Karpas-422 (cell line): Measurements from ENCODE around the gene WNK2. TPM values are rescaled to one million over a fixed set of nuclear protein-coding genes. Genes with fewer than 3 reads are reported as not detected.
A peak's percentile ranks its signal among the peaks of the same experiment; 100 is the strongest.

Source experiments
- DNase-seq: peaks from one replicate; pipeline ENCODE4 v3.0.0-alpha.2; 2015
- H2AFZ ChIP-seq: fragments of 200-600 bp; sonication (generic); 2 replicates; pipeline ENCODE4 v1.6.1; 2014; ENCODE audit warnings: antibody characterized with exemption, low read length, mixed read lengths
- H3K27ac ChIP-seq: fragments of 200-600 bp; sonication (generic); 2 replicates; pipeline ENCODE4 v1.5.1; 2014; ENCODE audit warnings: mild to moderate bottlenecking, low read length, moderate library complexity
- H3K27me3 ChIP-seq: fragments of 200-600 bp; sonication (generic); 2 replicates; pipeline ENCODE4 v1.6.1; 2014; ENCODE audit warnings: low read length, mixed read lengths
- H3K36me3 ChIP-seq: fragments of 200-600 bp; sonication (generic); 2 replicates; pipeline ENCODE4 v1.6.1; 2014; ENCODE audit warnings: low read length, mixed read lengths; ENCODE audit not compliant: insufficient read depth
- H3K4me1 ChIP-seq: fragments of 200-600 bp; sonication (generic); 2 replicates; pipeline ENCODE4 v1.6.1; 2014; ENCODE audit warnings: mild to moderate bottlenecking, low read length, mixed read lengths
- H3K4me2 ChIP-seq: fragments of 200-600 bp; sonication (generic); 2 replicates; pipeline ENCODE4 v1.6.1; 2014; ENCODE audit warnings: low read length, low read depth, mild to moderate bottlenecking; ENCODE audit not compliant: poor library complexity, severe bottlenecking
- H3K4me3 ChIP-seq: fragments of 200-600 bp; sonication (generic); 2 replicates; pipeline ENCODE4 v1.5.1; 2014; ENCODE audit warnings: mild to moderate bottlenecking, antibody characterized with exemption, low read length, mixed read lengths
- H3K79me2 ChIP-seq: fragments of 200-600 bp; sonication (generic); 2 replicates; pipeline ENCODE4 v1.6.1; 2014; ENCODE audit warnings: mild to moderate bottlenecking, low read length, mixed read lengths
- H3K9ac ChIP-seq: fragments of 200-600 bp; sonication (generic); 2 replicates; pipeline ENCODE4 v1.6.0; 2014; ENCODE audit warnings: low read length
- H3K9me2 ChIP-seq: fragments of 200-600 bp; sonication (generic), shearing (Covaris generic); replicated peaks from 2 replicates; pipeline ENCODE4 v1.6.0; 2014; ENCODE audit warnings: mild to moderate bottlenecking, low read length, moderate library complexity; ENCODE audit not compliant: insufficient read depth
- H3K9me3 ChIP-seq: fragments of 300-700, 200-600 bp; sonication (generic); 2 replicates; pipeline ENCODE4 v1.6.1; 2014; ENCODE audit warnings: low read length, mixed read lengths
- H4K20me1 ChIP-seq: fragments of 200-600 bp; sonication (generic); 2 replicates; pipeline ENCODE4 v1.6.1; 2014; ENCODE audit warnings: mild to moderate bottlenecking, antibody characterized with exemption, low read length, low read depth; ENCODE audit not compliant: insufficient read depth
- total RNA-seq: library from RNA; depleted of rRNA; stranded (reverse); fragments of >200 nt; shearing (Covaris generic); gene quantifications from 2 replicates; pipeline ENCODE4 v1.2.3, GENCODE V29; 2014; ENCODE audit warnings: low replicate concordance; rRNA removed

WNK2 gene
- total RNA-seq, result not detected in 2 replicates

DNA sequence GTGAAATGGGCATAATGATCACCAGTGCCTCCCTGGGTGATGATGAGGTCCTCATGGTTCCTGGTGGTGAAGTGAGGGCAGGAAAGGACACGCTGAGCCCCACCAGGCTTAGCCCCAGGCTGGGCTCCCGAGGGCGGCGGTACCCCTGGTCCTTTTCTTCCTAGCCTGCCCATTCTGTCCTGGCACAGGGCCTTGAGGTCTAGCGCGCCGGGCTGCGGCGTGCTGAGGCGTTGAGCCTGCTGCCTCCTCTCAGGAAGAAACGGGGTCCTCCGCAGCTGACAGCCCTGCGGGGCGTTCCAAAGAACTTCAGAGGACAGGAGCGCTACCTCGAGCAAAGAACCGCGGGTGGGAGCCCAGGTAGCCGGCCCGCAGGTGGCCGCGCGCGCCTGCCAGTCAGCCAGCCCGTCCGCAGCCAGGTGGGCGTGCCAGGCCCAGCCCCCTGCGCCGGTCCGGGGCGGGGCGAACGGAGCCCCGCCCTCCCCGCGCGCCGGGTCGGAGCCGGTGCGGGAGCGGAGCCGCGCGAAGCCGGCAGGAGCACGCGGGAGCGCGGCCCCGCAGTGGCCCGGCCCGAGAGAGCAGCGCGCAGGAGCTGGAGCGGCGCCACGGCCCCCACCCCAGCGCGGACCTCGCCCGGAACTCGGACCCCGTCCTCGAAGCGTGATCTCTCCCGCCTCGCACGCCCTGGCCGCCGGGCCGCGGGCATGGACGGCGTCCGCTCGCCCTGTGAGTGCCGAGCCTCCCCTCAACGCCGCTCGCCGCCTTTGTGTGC is at the start of gene WNK2:
Gene WNK2 (plus strand): TSS at position 477 of the 769 bp plus-strand sequence. CDS start 791 bp downstream, outside the sequence.
- Histone ChIP-seq H3K27ac (no peak within 1 kb of the TSS), H3K27me3 (no peaks in the 10 kb centered on the region), H3K9ac (no peak within 1 kb of the TSS), H3K9me3 (no peaks in the 10 kb centered on the region), H3K4me3 (no peak within 1 kb of the TSS), H2AFZ (no peak within 1 kb of the TSS), H3K9me2 (no peaks in the 10 kb centered on the region), H3K79me2 (no peaks in the 10 kb centered on the region), H4K20me1 (no peaks in the 10 kb centered on the region), H3K36me3 (no peaks in the 10 kb centered on the region), H3K4me2 (no peak within 1 kb of the TSS), H3K4me1 (no peaks in the 10 kb centered on the region)
- DNase-seq, result no peak

DNA sequence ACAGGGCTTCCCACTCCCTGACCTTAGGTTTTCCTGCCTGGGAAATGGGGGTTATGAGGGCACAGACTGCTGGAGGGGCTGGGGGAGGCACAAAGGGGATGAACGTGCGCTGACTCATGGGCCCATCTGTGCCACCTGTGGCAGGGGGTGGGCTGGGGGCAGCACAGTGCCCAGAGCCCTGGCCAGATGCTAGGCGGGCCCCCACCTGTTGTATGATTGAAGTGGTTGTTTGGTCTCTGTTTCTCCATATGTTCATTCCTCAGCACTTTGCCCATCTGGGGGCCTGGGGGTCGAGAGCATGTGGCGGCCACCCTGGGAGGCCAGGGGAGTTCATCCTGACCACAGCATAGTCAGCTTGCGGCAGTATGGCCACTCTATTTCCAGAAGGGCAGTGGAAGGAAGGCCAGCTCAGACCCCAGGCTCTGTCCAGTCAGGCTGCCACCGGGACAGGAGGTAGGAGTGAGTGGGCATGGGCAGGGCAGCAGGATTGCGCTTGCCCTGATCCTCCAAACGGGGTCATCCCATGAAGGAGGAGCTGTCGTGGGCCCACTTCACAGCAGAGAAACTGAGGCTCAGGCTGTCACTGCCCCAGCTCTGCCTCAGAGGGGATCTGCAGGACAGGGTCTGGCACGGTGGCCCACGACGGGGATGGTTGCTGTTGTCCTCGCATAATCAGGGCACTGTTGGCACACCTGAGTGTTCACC is 49.0 kb upstream of the WNK2 start:
- no peaks in the 10 kb centered on the region for H3K79me2 ChIP-seq
- H2AFZ ChIP-seq, result peak overlapping the region; percentile 77; the same call in 1 of the 2 replicates
- H3K36me3 ChIP-seq, result no peaks in the 10 kb centered on the region
- H3K9me3 ChIP-seq, result no peaks in the 10 kb centered on the region
- peak overlapping the region; percentile 91 for H3K4me2 ChIP-seq
- peaks cover 58% of the 10 kb centered on the region for H3K4me1 ChIP-seq
- peaks cover 6% of the 10 kb centered on the region; the same call in 1 of the 2 replicates for H4K20me1 ChIP-seq
- H3K27me3 ChIP-seq, result no peaks in the 10 kb centered on the region
- peak overlapping the region; percentile 79 for H3K4me3 ChIP-seq
- H3K9me2 ChIP-seq, result no peaks in the 10 kb centered on the region
- DNase-seq, result no peak
- H3K9ac ChIP-seq, result peak overlapping the region; percentile 73
- H3K27ac ChIP-seq, result no peak overlapping the region

DNA sequence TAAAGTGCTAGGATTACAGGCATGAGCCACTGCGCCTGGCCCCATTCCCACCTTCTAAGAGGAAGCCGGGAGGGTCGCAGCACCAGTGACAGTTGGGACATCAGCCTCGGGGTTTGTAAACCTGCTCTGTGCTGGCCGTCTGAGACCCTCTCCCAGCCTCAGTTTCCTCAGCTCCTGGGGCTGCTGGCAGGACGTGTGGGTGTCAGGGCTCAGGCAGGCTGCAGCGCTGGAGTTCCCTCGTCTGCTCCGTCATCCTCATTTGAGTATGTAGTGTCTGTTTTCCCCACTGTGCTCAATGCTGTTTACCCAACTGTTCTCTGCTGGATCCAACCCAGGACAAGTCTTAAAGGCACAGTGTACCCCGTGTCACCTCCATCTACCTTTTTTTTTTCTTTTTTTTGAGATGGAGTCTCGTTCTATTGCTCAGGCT is 47.9 kb upstream of the WNK2 start:
- no peaks in the 10 kb centered on the region for H3K9me2 ChIP-seq
- DNase-seq, result no peak
- H3K4me1 ChIP-seq, result peaks cover 65% of the 10 kb centered on the region
- peaks cover 6% of the 10 kb centered on the region; the same call in 1 of the 2 replicates for H4K20me1 ChIP-seq
- H3K4me3 ChIP-seq, result no peak overlapping the region
- H3K79me2 ChIP-seq, result no peaks in the 10 kb centered on the region
- no peak overlapping the region for H3K27ac ChIP-seq
- H2AFZ ChIP-seq, result no peak overlapping the region
- no peak overlapping the region for H3K9ac ChIP-seq
- no peaks in the 10 kb centered on the region for H3K36me3 ChIP-seq
- no peaks in the 10 kb centered on the region for H3K9me3 ChIP-seq
- no peak overlapping the region for H3K4me2 ChIP-seq
- no peaks in the 10 kb centered on the region for H3K27me3 ChIP-seq

DNA sequence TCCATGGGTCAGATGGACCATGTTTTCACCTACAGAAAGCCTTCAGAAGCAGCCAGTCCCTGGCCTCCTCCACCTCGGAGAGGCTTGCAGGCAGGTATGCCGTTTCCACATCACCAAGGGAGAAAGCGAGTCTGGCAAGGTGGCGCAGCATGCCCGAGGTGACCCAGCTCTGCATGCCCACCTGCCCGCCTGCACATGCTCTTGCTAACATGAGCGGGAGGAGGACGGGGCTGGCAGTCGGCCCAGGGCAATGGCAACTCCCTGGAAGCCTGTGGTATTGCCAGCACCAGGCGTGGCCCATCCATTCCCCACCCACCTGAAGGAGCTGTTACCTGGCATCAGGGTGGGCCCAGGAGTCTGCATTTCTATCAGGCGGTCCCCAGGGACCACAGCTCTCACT is 46.6 kb upstream of the WNK2 start:
- Histone ChIP-seq H3K4me1 (peaks cover 65% of the 10 kb centered on the region), H2AFZ (no peak overlapping the region), H3K9ac (peak overlapping the region; percentile 61), H3K36me3 (no peaks in the 10 kb centered on the region), H4K20me1 (0 out of 2 replicates have a peak, but pooled peaks cover 3% of the 10 kb centered on the region), H3K9me3 (no peaks in the 10 kb centered on the region), H3K27ac (peak overlapping the region; percentile 89), H3K27me3 (no peaks in the 10 kb centered on the region), H3K79me2 (no peaks in the 10 kb centered on the region), H3K9me2 (no peaks in the 10 kb centered on the region), H3K4me3 (no peak overlapping the region; the same call in 1 of the 2 replicates), H3K4me2 (peak overlapping the region; percentile 53)
- DNase-seq, result no peak

DNA sequence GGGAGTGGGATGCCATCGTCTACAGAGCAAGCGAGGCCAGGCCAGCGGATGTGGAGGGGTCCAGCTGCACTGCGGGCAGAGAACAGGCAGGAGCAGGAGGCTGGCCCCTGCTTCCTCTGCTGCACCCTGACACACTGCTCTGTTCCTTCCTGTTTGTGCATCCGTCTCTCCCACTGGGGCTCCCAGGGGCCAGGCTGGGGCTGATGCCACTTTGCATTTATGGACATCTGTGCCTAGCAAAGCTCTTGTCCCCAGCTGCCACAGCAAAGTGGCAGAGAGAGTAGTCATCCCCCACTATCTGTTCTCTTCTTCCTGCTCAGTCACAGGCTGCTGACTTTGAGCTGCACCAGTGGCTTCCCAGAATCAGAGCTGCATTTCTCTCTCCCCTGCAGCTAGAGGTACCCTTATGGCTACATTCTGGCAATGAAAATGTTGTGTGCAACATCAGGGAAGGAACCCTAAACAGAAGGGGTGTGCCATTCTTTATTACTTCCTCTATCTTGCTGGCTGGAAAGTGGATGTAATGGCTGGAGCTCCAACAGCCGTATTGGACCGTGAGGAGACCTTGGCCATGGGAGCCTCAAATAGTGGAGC is 45.7 kb upstream of the WNK2 start:
- peak overlapping the region; percentile 61; the same call in 1 of the 2 replicates for H3K9ac ChIP-seq
- peak overlapping the region; percentile 53 for H3K4me2 ChIP-seq
- no peaks in the 10 kb centered on the region for H3K36me3 ChIP-seq
- no peaks in the 10 kb centered on the region for H3K9me3 ChIP-seq
- DNase-seq, result peak; percentile 91
- H4K20me1 ChIP-seq, result no peaks in the 10 kb centered on the region
- no peak overlapping the region; the same call in 1 of the 2 replicates for H3K4me3 ChIP-seq
- no peaks in the 10 kb centered on the region for H3K27me3 ChIP-seq
- peak overlapping the region; percentile 89 for H3K27ac ChIP-seq
- H3K4me1 ChIP-seq, result peaks cover 61% of the 10 kb centered on the region
- H3K79me2 ChIP-seq, result no peaks in the 10 kb centered on the region
- H3K9me2 ChIP-seq, result no peaks in the 10 kb centered on the region
- no peak overlapping the region for H2AFZ ChIP-seq

DNA sequence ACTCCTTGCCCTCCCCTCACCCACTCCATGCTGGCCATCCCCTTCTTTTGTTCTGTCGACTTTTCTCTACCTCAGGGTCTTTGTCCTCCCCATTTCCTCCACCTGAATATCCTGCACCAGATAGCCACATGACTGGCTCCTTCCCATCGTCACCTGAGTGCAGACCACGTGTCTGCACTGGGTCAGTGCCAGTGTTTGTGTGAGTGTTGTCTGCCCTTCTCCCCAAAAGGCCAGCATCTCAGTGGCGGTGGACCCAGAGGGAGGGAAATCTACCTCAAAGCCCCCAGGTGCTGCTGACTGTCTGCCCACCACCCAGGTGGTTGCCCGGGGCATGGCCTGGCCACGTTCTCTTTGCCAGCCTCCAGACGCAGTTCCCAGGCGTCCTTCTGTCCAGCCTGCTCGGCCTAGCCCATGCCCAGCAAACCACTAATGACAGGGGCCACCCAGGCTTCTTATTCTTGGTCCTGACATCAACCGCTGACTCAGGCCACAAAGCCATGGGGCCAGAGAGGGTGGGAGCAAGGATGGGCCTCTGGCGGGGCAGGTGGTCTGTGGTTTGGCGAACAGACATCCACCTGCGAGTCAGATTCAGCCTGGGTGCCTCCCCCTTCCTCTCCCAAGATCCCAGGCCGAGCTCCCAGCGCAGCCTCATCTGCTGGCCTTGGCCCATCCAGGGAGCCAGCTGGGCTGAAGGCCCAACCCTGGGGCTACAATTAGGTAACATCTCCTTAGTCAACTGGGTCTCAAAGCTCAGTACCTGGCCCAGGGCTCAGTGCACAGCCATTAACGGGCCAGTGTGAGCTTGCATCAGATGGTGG is 44.4 kb upstream of the WNK2 start:
- Histone ChIP-seq H3K9me2 (no peaks in the 10 kb centered on the region), H3K9me3 (no peaks in the 10 kb centered on the region), H3K27me3 (no peaks in the 10 kb centered on the region), H3K4me2 (no peak overlapping the region), H3K27ac (no peak overlapping the region), H3K9ac (peak overlapping the region; percentile 20; the same call in 1 of the 2 replicates), H4K20me1 (no peaks in the 10 kb centered on the region), H3K4me3 (no peak overlapping the region), H2AFZ (no peak overlapping the region), H3K79me2 (no peaks in the 10 kb centered on the region), H3K4me1 (peaks cover 60% of the 10 kb centered on the region), H3K36me3 (no peaks in the 10 kb centered on the region)
- no peak for DNase-seq

DNA sequence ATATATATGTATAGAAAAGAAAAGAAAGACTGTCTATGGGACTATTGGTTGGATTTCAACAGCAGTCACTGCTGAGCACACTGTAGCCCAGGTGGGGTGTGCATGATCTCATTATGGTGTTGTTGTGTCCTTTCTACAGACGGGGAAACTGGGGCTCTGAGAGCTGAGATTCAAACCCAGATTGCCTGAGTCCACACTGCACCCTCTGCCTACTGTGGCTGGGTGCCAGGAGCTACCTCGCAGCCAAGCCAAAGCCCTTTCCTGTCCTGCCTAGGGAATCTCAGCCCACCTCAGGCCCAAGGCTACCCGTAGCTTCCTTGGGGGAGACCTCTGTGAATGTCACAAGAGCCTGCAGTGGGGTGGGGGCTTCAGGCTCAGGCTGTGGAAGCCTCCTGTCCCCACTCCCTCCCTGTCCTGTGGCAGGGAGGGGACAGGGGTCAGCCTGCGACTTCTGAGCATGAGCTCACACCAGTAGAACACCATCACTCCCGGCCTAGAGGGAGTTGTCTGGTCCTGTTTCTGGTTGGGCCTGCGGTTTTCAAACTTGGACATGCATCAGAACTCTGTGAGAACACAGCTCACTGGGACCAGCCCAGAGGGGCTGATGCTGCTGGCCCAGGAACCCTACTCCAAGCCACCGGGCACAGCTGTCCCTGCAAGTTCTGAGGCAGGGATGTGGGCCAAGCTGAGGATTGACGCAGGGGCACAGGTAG is 42.0 kb upstream of the WNK2 start:
- Histone ChIP-seq H3K9me3 (no peaks in the 10 kb centered on the region), H3K9ac (no peak overlapping the region), H2AFZ (no peak overlapping the region), H3K9me2 (no peaks in the 10 kb centered on the region), H3K4me3 (no peak overlapping the region), H3K27me3 (no peaks in the 10 kb centered on the region), H3K4me1 (peaks cover 45% of the 10 kb centered on the region), H3K36me3 (no peaks in the 10 kb centered on the region), H3K27ac (no peak overlapping the region), H3K4me2 (no peak overlapping the region), H3K79me2 (no peaks in the 10 kb centered on the region), H4K20me1 (no peaks in the 10 kb centered on the region)
- DNase-seq, result no peak
